Cardiac fibroblast (primary cell): ENCODE data around the gene GLI2.

Experiments
- DNase-seq, 2 donors: peaks; one replicate each; pipeline versions ENCODE4 v3.0.0 to v3.0.0-alpha.2; 2010; ENCODE audit warnings: low read depth in 2 of 2
- H3K4me3 ChIP-seq, 2 donors: replicated peaks in 1 of 2; 1 replicate in 1 of 2; 2 replicates in 1 of 2; pipeline ENCODE4 v1.5.1; 2011; ENCODE audit warnings: low read depth in 2 of 2, low read length in 2 of 2, mild to moderate bottlenecking in 2 of 2, moderate library complexity in 1 of 2
- CTCF ChIP-seq: IDR thresholded peaks from one replicate; pipeline ENCODE4 v1.5.1; 2011; ENCODE audit warnings: low read depth, mild to moderate bottlenecking, low read length, inconsistent platforms

Gene GLI2

GRCh38 chr2:120750488-120751210, 15.0 kb downstream of the GLI2 start:
- no peak for TF ChIP-seq CTCF
- DNase-seq, result peak in 1 of 2 donors; percentile 43
- H3K4me3 ChIP-seq, result no peak overlapping the region

GRCh38 chr2:120751553-120751952, 15.9 kb downstream of the GLI2 start:
- DNase-seq, result peak in 1 of 2 donors; percentile 53
- no peak overlapping the region for H3K4me3 ChIP-seq
- TF ChIP-seq CTCF, result no peak

GRCh38 chr2:120754067-120754960, 18.6 kb downstream of the GLI2 start:
- no peak for TF ChIP-seq CTCF
- H3K4me3 ChIP-seq, result no peak overlapping the region
- peak in 1 of 2 donors; percentile 31 for DNase-seq

GRCh38 chr2:120758181-120759144, 22.8 kb downstream of the GLI2 start:
- peak overlapping the region in 1 of 2 donors; percentile 11 for H3K4me3 ChIP-seq
- DNase-seq, result peak; percentile 80 to 97
- no peak for TF ChIP-seq CTCF

GRCh38 chr2:120759543-120760331, 24.1 kb downstream of the GLI2 start:
- no peak for DNase-seq
- TF ChIP-seq CTCF, result no peak

More at GRCh38 chr2:120759543-120760331, 24.1 kb downstream of the GLI2 start:
- no peak overlapping the region for H3K4me3 ChIP-seq
